HG02870 (cell line): ENCODE measurements around the gene TAS2R41.

Source experiments
- ATAC-seq: cut with Tn5 transposase; IDR thresholded peaks from one replicate; pipeline ENCODE4 v1.9.1; 2021; ENCODE audit warnings: mild to moderate bottlenecking, moderate library complexity; ENCODE audit not compliant: unreplicated experiment

TAS2R41 gene

GRCh38 chr7:143492799-143493739 lies 15.4 kb downstream of the TAS2R41 start:
- no peak for ATAC-seq

- no peak for ATAC-seq
Measured at GRCh38 chr7:143493751-143494150, 16.1 kb downstream of the TAS2R41 start.

- ATAC-seq, result no peak
Measured at GRCh38 chr7:143494622-143495021, 16.9 kb downstream of the TAS2R41 start.

- no peak for ATAC-seq
Measured at GRCh38 chr7:143495851-143496250, 18.2 kb downstream of the TAS2R41 start.

GRCh38 chr7:143496263-143496662 lies 18.6 kb downstream of the TAS2R41 start:
- ATAC-seq, result no peak

GRCh38 chr7:143497008-143497795 lies 19.5 kb downstream of the TAS2R41 start:
- no peak for ATAC-seq

- ATAC-seq, result no peak
Measured at GRCh38 chr7:143499246-143499645, 21.6 kb downstream of the TAS2R41 start.

GRCh38 chr7:143499743-143500348 lies 22.2 kb downstream of the TAS2R41 start:
- ATAC-seq, result no peak

- ATAC-seq, result no peak
Measured at GRCh38 chr7:143503261-143503660, 25.6 kb downstream of the TAS2R41 start.

- no peak for ATAC-seq
Measured at GRCh38 chr7:143504215-143504936, 26.7 kb downstream of the TAS2R41 start.

- no peak for ATAC-seq
Measured at GRCh38 chr7:143504937-143505297, 27.2 kb downstream of the TAS2R41 start.

- no peak for ATAC-seq
Measured at GRCh38 chr7:143505838-143506237, 28.2 kb downstream of the TAS2R41 start.

GRCh38 chr7:143507094-143507518 lies 29.4 kb downstream of the TAS2R41 start:
- ATAC-seq, result no peak

GRCh38 chr7:143507534-143508055 lies 29.9 kb downstream of the TAS2R41 start:
- no peak for ATAC-seq

- ATAC-seq, result no peak
Measured at GRCh38 chr7:143510854-143511592, 33.4 kb downstream of the TAS2R41 start.

- no peak for ATAC-seq
Measured at GRCh38 chr7:143511593-143512047, 33.9 kb downstream of the TAS2R41 start.

- ATAC-seq, result no peak
Measured at GRCh38 chr7:143512488-143513340, 35.0 kb downstream of the TAS2R41 start.

- ATAC-seq, result no peak
Measured at GRCh38 chr7:143514487-143514886, 36.8 kb downstream of the TAS2R41 start.
